ENCODE data around the gene AHNAK.

- TF ChIP-seq CTCF (conservative IDR thresholded peaks at IDR 0.05; ENCODE audit: low read length) = no peak
- TF ChIP-seq EZH2phosphoT487 (IDR thresholded peaks at IDR 0.05; ENCODE audit: borderline replicate concordance, low read depth, low read length) = no peak
Measured at GRCh38 chr11:62449451-62449851, 97.2 kb downstream of the AHNAK start.

All from OCI-LY7 (cell line).